Large intestine (tissue), 1 donor: ENCODE results near the gene RARG. TPM values are rescaled to one million over a fixed set of nuclear protein-coding genes. Genes with fewer than 3 reads are reported as not detected.

Experiments
- polyA plus RNA-seq: library from polyadenylated mRNA; unstranded; fragments of 120-200 nt; gene quantifications from one replicate; pipeline ENCODE4 v1.2.1, GENCODE V29; 2013

Gene RARG
- polyA plus RNA-seq, 1 donor, result 11.6 TPM

Other genes starting within 250 kb of the RARG start
- 418 TPM for gene EIF4B, start 225.8 kb downstream of the RARG start, polyA plus RNA-seq
- 43.5 TPM for gene TNS2, start 182.1 kb downstream of the RARG start, polyA plus RNA-seq
- gene SPRYD3, start 152.8 kb downstream of the RARG start, polyA plus RNA-seq, result 25.0 TPM
- 19.7 TPM for gene IGFBP6, start 134.5 kb downstream of the RARG start, polyA plus RNA-seq
- gene SOAT2, start 128.7 kb downstream of the RARG start, polyA plus RNA-seq, result 126 TPM
- gene ZNF740, start 51.5 kb downstream of the RARG start, polyA plus RNA-seq, result 23.7 TPM
- 60.0 TPM for gene CSAD, start 51.3 kb downstream of the RARG start, polyA plus RNA-seq
- gene ITGB7, start 25.0 kb downstream of the RARG start, polyA plus RNA-seq, result 9.5 TPM
- gene ESPL1, start 36.1 kb upstream of the RARG start, polyA plus RNA-seq, result 31.2 TPM
- gene PFDN5, start 63.3 kb upstream of the RARG start, polyA plus RNA-seq, result 667 TPM
- gene MYG1, start 67.5 kb upstream of the RARG start, polyA plus RNA-seq, result 46.3 TPM
- 63.8 TPM for gene AAAS, start 89.4 kb upstream of the RARG start, polyA plus RNA-seq
- 0.01 TPM for gene SP7, start 104.1 kb upstream of the RARG start, polyA plus RNA-seq
- 72.8 TPM for gene SP1, start 148.0 kb upstream of the RARG start, polyA plus RNA-seq
- gene AMHR2, start 191.6 kb upstream of the RARG start, polyA plus RNA-seq, result 8.8 TPM
- 409 TPM for gene PRR13, start 209.5 kb upstream of the RARG start, polyA plus RNA-seq
- gene PCBP2, start 219.9 kb upstream of the RARG start, polyA plus RNA-seq, result 765 TPM